SK-N-SH (cell line): ENCODE data around the gene CTDP1.

ENCODE experiments used
- CHD2 ChIP-seq: fragments of 150-350 bp; IDR thresholded peaks from 2 replicates; pipeline ENCODE4 v1.6.1; 2018; ENCODE audit warnings: low read length; ENCODE audit not compliant: partially characterized antibody
- CTCF ChIP-seq: fragments of 200-600 bp; sonication (generic); IDR thresholded peaks from 2 replicates; pipeline ENCODE4 v1.6.1; 2017; ENCODE audit warnings: antibody characterized with exemption, mild to moderate bottlenecking, moderate library complexity
- EP300 ChIP-seq, 2 experiments: IDR thresholded peaks; 2 replicates each; pipeline versions ENCODE4 v1.4.0 to v1.6.1; 2012; ENCODE audit warnings: borderline replicate concordance in 1 of 2, low read depth in 1 of 2, low read length in 1 of 2
- JUND ChIP-seq: IDR thresholded peaks from 2 replicates; pipeline ENCODE4 v1.4.0; 2012
- MXI1 ChIP-seq: IDR thresholded peaks from 2 replicates; pipeline ENCODE4 v1.6.1; 2012; ENCODE audit warnings: mild to moderate bottlenecking, low read depth, low read length, improper control_type of control experiment
- PBX3 ChIP-seq: IDR thresholded peaks from 2 replicates; pipeline ENCODE4; 2012
- REST ChIP-seq: IDR thresholded peaks from 2 replicates; pipeline ENCODE4 v1.6.1; 2012; ENCODE audit warnings: mild to moderate bottlenecking, low read depth, low read length, moderate library complexity
- RFX5 ChIP-seq: IDR thresholded peaks from 2 replicates; pipeline ENCODE4 v1.6.1; 2012; ENCODE audit warnings: mild to moderate bottlenecking, improper control_type of control experiment, low read length
- TF ChIP-seq, protein P1 (sequence below): fragments of 150-350 bp; IDR thresholded peaks from 2 replicates; pipeline ENCODE4 v1.6.1; 2017; ENCODE audit warnings: antibody characterized with exemption, low read length, low read depth, borderline replicate concordance

GRCh38 chr18:79685281-79685680 is 5.7 kb downstream of the CTDP1 start:
- TF ChIP-seq, protein P1, sequence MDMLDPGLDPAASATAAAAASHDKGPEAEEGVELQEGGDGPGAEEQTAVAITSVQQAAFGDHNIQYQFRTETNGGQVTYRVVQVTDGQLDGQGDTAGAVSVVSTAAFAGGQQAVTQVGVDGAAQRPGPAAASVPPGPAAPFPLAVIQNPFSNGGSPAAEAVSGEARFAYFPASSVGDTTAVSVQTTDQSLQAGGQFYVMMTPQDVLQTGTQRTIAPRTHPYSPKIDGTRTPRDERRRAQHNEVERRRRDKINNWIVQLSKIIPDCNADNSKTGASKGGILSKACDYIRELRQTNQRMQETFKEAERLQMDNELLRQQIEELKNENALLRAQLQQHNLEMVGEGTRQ: no peak
- TF ChIP-seq CTCF (no peak), CHD2 (no peak), RFX5 (no peak), REST (no peak), EP300 (IDR thresholded peaks at IDR 0.05; ENCODE audit: borderline replicate concordance in 1 of 2, low read depth in 1 of 2, low read length in 1 of 2) (no peak), PBX3 (no peak), JUND (no peak), MXI1 (no peak)
